ENCODE measurements around the gene SYPL1.
A peak's percentile ranks its signal among the peaks of the same experiment; 100 is the strongest.

The SYPL1 gene

GRCh38 chr7:106064771-106065574 is 47.1 kb downstream of the SYPL1 start:
- DNase-seq = peak; percentile 99

GRCh38 chr7:106064316-106064715 is 47.8 kb downstream of the SYPL1 start:
- no peak for DNase-seq

- no peak for DNase-seq
These were observed 48.4 kb downstream of the SYPL1 start for GRCh38 chr7:106063692-106064091.

GRCh38 chr7:106063024-106063423 is 49.1 kb downstream of the SYPL1 start:
- DNase-seq = no peak

GRCh38 chr7:106062521-106062931 is 49.6 kb downstream of the SYPL1 start:
- DNase-seq = no peak

- no peak for DNase-seq
These were observed 50.1 kb downstream of the SYPL1 start for GRCh38 chr7:106062006-106062405.

- DNase-seq = no peak
These were observed 50.7 kb downstream of the SYPL1 start for GRCh38 chr7:106061301-106061979.

GRCh38 chr7:106060394-106060920 is 51.7 kb downstream of the SYPL1 start:
- no peak for DNase-seq

- no peak for DNase-seq
These were observed 52.6 kb downstream of the SYPL1 start for GRCh38 chr7:106059556-106059955.

- DNase-seq = no peak
These were observed 53.2 kb downstream of the SYPL1 start for GRCh38 chr7:106058928-106059324.

GRCh38 chr7:106057962-106058927 is 53.9 kb downstream of the SYPL1 start:
- DNase-seq = no peak

GRCh38 chr7:106057204-106057961 is 54.7 kb downstream of the SYPL1 start:
- no peak for DNase-seq

GRCh38 chr7:106056513-106057203 is 55.5 kb downstream of the SYPL1 start:
- peak; percentile 48 for DNase-seq

- DNase-seq = no peak
These were observed 57.1 kb downstream of the SYPL1 start for GRCh38 chr7:106054971-106055532.

GRCh38 chr7:106054156-106054910 is 57.8 kb downstream of the SYPL1 start:
- DNase-seq = no peak

- DNase-seq = no peak
These were observed 59.0 kb downstream of the SYPL1 start for GRCh38 chr7:106053109-106053508.

- no peak for DNase-seq
These were observed 59.4 kb downstream of the SYPL1 start for GRCh38 chr7:106052681-106053080.

GRCh38 chr7:106050746-106051117 is 61.4 kb downstream of the SYPL1 start:
- DNase-seq = peak; percentile 75

GRCh38 chr7:106050002-106050745 is 61.9 kb downstream of the SYPL1 start:
- DNase-seq = peak; percentile 71

Data from NCI-H226 (cell line).